ENCODE measurements around the gene ARL6IP1.
"Not testable (repeated sequence)": the region's sequence is repeated elsewhere in the genome, so short reads cannot be mapped to it uniquely, and the experiment has no call there.

Gene ARL6IP1

DNA sequence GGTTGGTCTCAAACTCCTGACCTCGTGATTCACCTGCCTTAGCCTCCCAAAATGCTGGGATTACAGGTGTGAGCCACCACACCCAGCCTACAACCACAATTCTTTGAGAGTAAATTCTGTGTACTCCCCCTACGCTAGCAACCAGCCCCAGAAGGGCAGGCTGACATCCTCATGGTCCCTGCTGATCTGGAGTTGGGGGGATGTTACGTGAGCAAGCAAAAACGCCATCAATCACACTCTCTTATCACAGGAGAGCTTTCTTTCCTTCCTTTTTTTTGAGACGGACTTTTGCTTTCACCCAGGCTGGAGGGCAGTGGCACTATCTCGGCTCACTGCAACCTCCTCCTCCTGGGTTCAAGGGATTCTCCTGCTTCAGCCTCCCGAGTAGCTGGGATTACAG is 29.2 kb downstream of the ARL6IP1 start:
- H3K27ac ChIP-seq (ENCODE audit: insufficient read depth in 1 of 2, low read depth in 1 of 2, low read length in 2 of 2, poor library complexity in 1 of 2, severe bottlenecking in 2 of 2); H3K4me3 ChIP-seq (ENCODE audit: control insufficient read depth in 1 of 7, extremely low read depth in 1 of 7, insufficient read depth in 4 of 7, low read depth in 2 of 7, low read length in 6 of 7); POLR2A ChIA-PET; CTCF ChIA-PET; H3K9me3 ChIP-seq (ENCODE audit: control extremely low read depth in 1 of 5, control insufficient read depth in 4 of 5, insufficient read depth in 2 of 5, low read depth in 1 of 5, low read length in 4 of 5); H3K4me1 ChIP-seq (ENCODE audit: control extremely low read depth in 1 of 4, control insufficient read depth in 4 of 4, insufficient read depth in 4 of 4, low read length in 3 of 4); H3K27me3 ChIP-seq (replicated peaks in 2 of 5; ENCODE audit: control insufficient read depth in 4 of 5, insufficient read depth in 5 of 5, low read length in 4 of 5); H3K36me3 ChIP-seq (ENCODE audit: control insufficient read depth in 4 of 4, insufficient read depth in 4 of 4, low read length in 3 of 4): not testable (repeated sequence)
- WGBS (ENCODE audit: insufficient coverage) = 8% methylated on average over 4 of the region's 7 CpGs
- peak; percentile 55 to 85 (median 75) for DNase-seq

DNA sequence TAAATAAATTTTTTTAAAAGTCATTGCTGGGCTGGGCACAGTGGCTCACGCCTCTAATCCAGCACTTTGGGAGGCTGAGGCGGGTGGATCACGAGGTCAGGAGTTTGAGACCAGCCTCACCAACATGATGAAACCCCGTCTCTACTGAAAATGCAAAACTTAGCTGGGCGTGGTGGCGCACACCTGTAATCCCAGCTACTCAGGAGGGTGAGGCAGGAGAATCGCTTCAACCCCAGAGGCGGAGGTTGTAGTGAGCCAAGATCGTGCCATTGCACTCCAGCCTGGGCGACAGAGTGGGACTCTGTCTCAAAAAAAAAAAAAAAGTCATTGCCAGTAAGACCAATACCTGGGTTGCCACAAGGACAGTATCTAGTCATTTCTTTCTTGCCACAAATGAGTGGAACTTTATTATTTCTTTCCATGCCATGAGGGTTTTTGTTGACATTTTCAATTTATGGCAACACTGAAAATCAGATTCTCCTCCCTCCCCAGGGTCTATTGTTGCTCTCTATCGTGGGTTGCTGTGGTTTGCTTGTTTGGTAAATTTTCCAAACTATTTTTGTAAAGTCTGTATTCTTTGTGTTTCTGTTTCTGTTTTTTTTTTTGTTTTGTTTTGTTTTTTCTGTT is 30.9 kb downstream of the ARL6IP1 start:
- H3K27ac ChIP-seq (ENCODE audit: insufficient read depth in 1 of 2, low read depth in 1 of 2, low read length in 2 of 2, poor library complexity in 1 of 2, severe bottlenecking in 2 of 2); H3K9me3 ChIP-seq (ENCODE audit: control extremely low read depth in 1 of 5, control insufficient read depth in 4 of 5, insufficient read depth in 2 of 5, low read depth in 1 of 5, low read length in 4 of 5); H3K4me1 ChIP-seq (ENCODE audit: control extremely low read depth in 1 of 4, control insufficient read depth in 4 of 4, insufficient read depth in 4 of 4, low read length in 3 of 4); H3K4me3 ChIP-seq (ENCODE audit: control insufficient read depth in 1 of 7, extremely low read depth in 1 of 7, insufficient read depth in 4 of 7, low read depth in 2 of 7, low read length in 6 of 7); DNase-seq; POLR2A ChIA-PET; CTCF ChIA-PET; H3K27me3 ChIP-seq (replicated peaks in 2 of 5; ENCODE audit: control insufficient read depth in 4 of 5, insufficient read depth in 5 of 5, low read length in 4 of 5); H3K36me3 ChIP-seq (ENCODE audit: control insufficient read depth in 4 of 4, insufficient read depth in 4 of 4, low read length in 3 of 4): not testable (repeated sequence)
- 95% methylated on average over 6 of the region's 11 CpGs for WGBS (ENCODE audit: insufficient coverage)

DNA sequence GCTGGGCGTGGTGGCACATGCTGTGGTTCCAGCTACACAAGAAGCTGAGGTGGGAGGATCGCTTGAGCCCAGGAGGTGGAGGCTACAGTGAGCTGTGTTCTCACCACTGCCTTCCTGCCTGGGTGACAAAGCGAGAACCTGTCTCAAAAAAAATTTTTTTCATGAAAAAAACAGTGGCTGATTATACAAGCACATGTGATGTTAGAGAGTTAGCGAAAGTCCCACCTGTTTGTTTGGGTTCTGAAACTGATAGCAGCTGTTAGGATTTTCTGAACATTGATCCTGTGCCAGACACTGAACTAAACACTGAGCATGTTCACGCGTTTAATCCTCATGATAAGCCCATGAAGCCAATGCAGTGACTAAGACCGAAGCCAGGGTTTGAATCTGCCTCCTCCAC is 34.1 kb downstream of the ARL6IP1 start:
- POLR2A ChIA-PET; H3K4me3 ChIP-seq (ENCODE audit: control insufficient read depth in 1 of 7, extremely low read depth in 1 of 7, insufficient read depth in 4 of 7, low read depth in 2 of 7, low read length in 6 of 7); H3K27ac ChIP-seq (ENCODE audit: insufficient read depth in 1 of 2, low read depth in 1 of 2, low read length in 2 of 2, poor library complexity in 1 of 2, severe bottlenecking in 2 of 2); H3K9me3 ChIP-seq (ENCODE audit: control extremely low read depth in 1 of 5, control insufficient read depth in 4 of 5, insufficient read depth in 2 of 5, low read depth in 1 of 5, low read length in 4 of 5); H3K4me1 ChIP-seq (ENCODE audit: control extremely low read depth in 1 of 4, control insufficient read depth in 4 of 4, insufficient read depth in 4 of 4, low read length in 3 of 4); H3K27me3 ChIP-seq (replicated peaks in 2 of 5; ENCODE audit: control insufficient read depth in 4 of 5, insufficient read depth in 5 of 5, low read length in 4 of 5); CTCF ChIA-PET; H3K36me3 ChIP-seq (ENCODE audit: control insufficient read depth in 4 of 4, insufficient read depth in 4 of 4, low read length in 3 of 4): not testable (repeated sequence)
- 21% methylated on average over 4 of the region's 7 CpGs for WGBS (ENCODE audit: insufficient coverage)
- DNase-seq = peak in 2 of 3 donors; percentile 54 to 65

DNA sequence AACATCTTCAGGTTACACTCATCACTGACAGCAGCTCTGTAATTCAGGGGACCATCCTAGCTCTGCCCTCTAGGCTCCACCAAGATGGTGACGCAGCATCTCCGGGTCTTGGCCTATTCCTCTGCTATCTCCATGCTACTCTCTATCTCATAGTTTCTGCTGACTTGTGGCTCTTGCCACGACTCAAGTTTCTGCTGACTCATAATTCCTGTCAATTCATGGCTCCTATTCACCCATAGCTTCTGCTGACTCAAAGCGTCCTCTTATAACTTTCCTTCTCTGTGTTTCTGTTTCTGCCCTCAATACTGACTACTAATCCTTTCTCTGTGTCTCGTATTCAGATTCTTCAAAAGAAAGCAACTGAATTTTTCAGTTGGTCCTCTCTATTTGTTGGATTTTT is 38.6 kb downstream of the ARL6IP1 start:
- DNase-seq; POLR2A ChIA-PET; H3K9me3 ChIP-seq (ENCODE audit: control extremely low read depth in 1 of 5, control insufficient read depth in 4 of 5, insufficient read depth in 2 of 5, low read depth in 1 of 5, low read length in 4 of 5); H3K4me3 ChIP-seq (ENCODE audit: control insufficient read depth in 1 of 7, extremely low read depth in 1 of 7, insufficient read depth in 4 of 7, low read depth in 2 of 7, low read length in 6 of 7); H3K27ac ChIP-seq (ENCODE audit: insufficient read depth in 1 of 2, low read depth in 1 of 2, low read length in 2 of 2, poor library complexity in 1 of 2, severe bottlenecking in 2 of 2); H3K36me3 ChIP-seq (ENCODE audit: control insufficient read depth in 4 of 4, insufficient read depth in 4 of 4, low read length in 3 of 4); H3K4me1 ChIP-seq (ENCODE audit: control extremely low read depth in 1 of 4, control insufficient read depth in 4 of 4, insufficient read depth in 4 of 4, low read length in 3 of 4); CTCF ChIA-PET; H3K27me3 ChIP-seq (replicated peaks in 2 of 5; ENCODE audit: control insufficient read depth in 4 of 5, insufficient read depth in 5 of 5, low read length in 4 of 5): not testable (repeated sequence)
- no CpG with 5 or more reads among the region's 5 CpGs for WGBS (ENCODE audit: insufficient coverage)

DNA sequence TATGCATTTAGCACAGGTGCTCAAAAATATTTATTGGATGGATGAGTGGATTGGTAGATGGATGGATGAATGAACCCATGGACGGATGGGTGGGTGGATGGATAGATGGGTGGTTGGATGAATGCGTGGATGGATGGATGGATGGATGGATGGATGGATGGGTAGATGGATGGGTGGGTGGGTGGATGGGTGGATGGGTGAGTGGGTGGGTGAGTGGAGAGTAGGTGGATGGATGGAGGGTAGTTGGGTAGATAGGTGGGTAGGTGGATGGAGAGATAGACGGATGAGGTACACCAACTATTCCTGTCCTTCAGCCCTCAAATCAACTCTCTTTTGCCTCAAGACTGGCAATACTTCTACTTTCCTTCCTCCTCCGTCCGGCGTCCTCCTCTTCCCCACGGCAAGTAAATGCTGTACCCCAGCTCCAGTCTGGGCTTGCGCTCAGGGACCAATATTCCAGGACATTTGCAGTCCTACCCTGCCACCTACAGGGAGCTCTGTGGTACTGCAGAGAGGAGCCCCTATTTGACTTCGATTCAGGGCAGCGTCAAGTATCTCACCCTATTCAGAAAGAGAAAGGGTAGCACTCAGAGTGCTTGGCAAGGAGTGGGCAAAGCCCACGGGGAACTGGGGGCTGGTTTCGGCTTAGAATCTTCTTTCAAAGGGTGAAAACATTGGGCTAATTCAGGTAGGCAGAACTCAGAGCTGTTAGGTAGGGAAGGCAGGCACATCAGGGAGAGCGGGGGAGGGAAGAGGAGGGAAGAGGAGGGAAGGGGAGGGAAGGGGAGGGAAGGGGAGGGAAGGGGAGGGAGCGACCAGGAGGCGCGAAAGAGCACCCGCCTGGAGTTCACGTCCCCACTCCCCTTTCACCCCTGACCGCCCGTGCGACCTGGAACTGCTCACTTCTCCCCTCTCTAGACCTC is 41.5 kb downstream of the ARL6IP1 start:
- H3K4me1 ChIP-seq (ENCODE audit: control extremely low read depth in 1 of 4, control insufficient read depth in 4 of 4, insufficient read depth in 4 of 4, low read length in 3 of 4); H3K36me3 ChIP-seq (ENCODE audit: control insufficient read depth in 4 of 4, insufficient read depth in 4 of 4, low read length in 3 of 4); CTCF ChIA-PET; POLR2A ChIA-PET; H3K27me3 ChIP-seq (replicated peaks in 2 of 5; ENCODE audit: control insufficient read depth in 4 of 5, insufficient read depth in 5 of 5, low read length in 4 of 5); H3K27ac ChIP-seq (ENCODE audit: insufficient read depth in 1 of 2, low read depth in 1 of 2, low read length in 2 of 2, poor library complexity in 1 of 2, severe bottlenecking in 2 of 2); H3K9me3 ChIP-seq (ENCODE audit: control extremely low read depth in 1 of 5, control insufficient read depth in 4 of 5, insufficient read depth in 2 of 5, low read depth in 1 of 5, low read length in 4 of 5); H3K4me3 ChIP-seq (ENCODE audit: control insufficient read depth in 1 of 7, extremely low read depth in 1 of 7, insufficient read depth in 4 of 7, low read depth in 2 of 7, low read length in 6 of 7): not testable (repeated sequence)
- peak in 2 of 3 donors; percentile 23 to 31 for DNase-seq
- WGBS (ENCODE audit: insufficient coverage) = 27% methylated on average over 6 of the region's 21 CpGs

DNA sequence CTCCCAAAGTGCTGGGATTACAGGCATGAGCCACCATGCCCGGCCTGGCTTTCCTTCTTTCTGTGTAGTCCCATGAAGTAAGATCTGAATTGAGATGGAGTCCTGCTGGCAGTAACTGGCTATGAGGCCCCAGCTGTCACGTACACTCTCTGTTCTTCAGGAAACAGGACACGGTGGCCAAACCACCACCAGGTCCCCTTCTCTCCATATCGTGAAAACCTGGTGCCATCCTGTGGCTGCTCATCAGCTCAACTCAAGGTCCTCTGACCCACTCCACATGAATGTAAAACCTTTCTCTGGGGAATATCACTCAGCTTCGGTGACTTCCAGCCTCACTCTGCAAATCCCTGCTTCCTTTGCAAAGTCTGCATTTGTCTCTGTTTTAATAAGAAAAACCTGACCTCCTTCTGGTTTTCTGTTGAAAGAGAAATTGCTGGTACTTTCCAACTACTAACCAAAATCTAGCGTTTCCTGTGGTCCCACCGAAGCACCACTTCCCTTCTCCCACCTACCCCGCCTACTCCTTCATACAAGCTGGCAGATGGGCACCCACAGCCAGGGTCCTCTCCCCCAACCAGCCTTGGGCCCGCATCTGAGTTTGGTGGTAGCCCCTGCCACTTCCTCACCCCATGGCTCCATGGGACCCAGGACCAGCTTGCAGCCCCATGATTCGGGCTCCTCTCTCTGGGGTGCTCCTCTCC is 43.2 kb downstream of the ARL6IP1 start:
- POLR2A ChIA-PET; H3K36me3 ChIP-seq (ENCODE audit: control insufficient read depth in 4 of 4, insufficient read depth in 4 of 4, low read length in 3 of 4); H3K27ac ChIP-seq (ENCODE audit: insufficient read depth in 1 of 2, low read depth in 1 of 2, low read length in 2 of 2, poor library complexity in 1 of 2, severe bottlenecking in 2 of 2); H3K4me1 ChIP-seq (ENCODE audit: control extremely low read depth in 1 of 4, control insufficient read depth in 4 of 4, insufficient read depth in 4 of 4, low read length in 3 of 4); DNase-seq; H3K9me3 ChIP-seq (ENCODE audit: control extremely low read depth in 1 of 5, control insufficient read depth in 4 of 5, insufficient read depth in 2 of 5, low read depth in 1 of 5, low read length in 4 of 5); H3K27me3 ChIP-seq (replicated peaks in 2 of 5; ENCODE audit: control insufficient read depth in 4 of 5, insufficient read depth in 5 of 5, low read length in 4 of 5); H3K4me3 ChIP-seq (ENCODE audit: control insufficient read depth in 1 of 7, extremely low read depth in 1 of 7, insufficient read depth in 4 of 7, low read depth in 2 of 7, low read length in 6 of 7); CTCF ChIA-PET: not testable (repeated sequence)
- WGBS (ENCODE audit: insufficient coverage) = no CpG with 5 or more reads among the region's 10 CpGs

DNA sequence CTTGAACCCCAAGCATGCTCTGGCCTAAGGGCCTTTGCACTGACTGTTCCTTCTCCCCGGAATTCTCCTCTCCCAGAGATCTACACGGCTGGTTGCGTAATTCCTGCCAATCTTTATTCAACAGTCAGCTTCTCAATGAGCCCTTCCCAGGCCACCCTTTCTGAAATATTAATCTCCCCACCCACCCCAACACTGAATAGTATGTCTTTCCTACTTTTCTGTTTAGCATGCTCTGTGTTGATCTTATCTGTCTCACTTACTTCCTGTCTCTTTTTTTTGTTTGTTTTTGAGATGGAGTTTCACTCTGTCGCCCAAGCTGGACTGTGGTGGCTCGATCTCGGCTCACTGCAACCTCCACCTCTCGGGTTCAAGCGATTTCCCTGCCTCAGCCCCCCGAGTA is 44.7 kb downstream of the ARL6IP1 start:
- WGBS (ENCODE audit: insufficient coverage) = 74% methylated on average over 3 of the region's 9 CpGs

More for the DNA sequence above, 44.7 kb downstream of the ARL6IP1 start:
- H3K4me3 ChIP-seq (ENCODE audit: control insufficient read depth in 1 of 7, extremely low read depth in 1 of 7, insufficient read depth in 4 of 7, low read depth in 2 of 7, low read length in 6 of 7); H3K4me1 ChIP-seq (ENCODE audit: control extremely low read depth in 1 of 4, control insufficient read depth in 4 of 4, insufficient read depth in 4 of 4, low read length in 3 of 4); H3K27me3 ChIP-seq (replicated peaks in 2 of 5; ENCODE audit: control insufficient read depth in 4 of 5, insufficient read depth in 5 of 5, low read length in 4 of 5); H3K36me3 ChIP-seq (ENCODE audit: control insufficient read depth in 4 of 4, insufficient read depth in 4 of 4, low read length in 3 of 4); H3K27ac ChIP-seq (ENCODE audit: insufficient read depth in 1 of 2, low read depth in 1 of 2, low read length in 2 of 2, poor library complexity in 1 of 2, severe bottlenecking in 2 of 2); POLR2A ChIA-PET; DNase-seq; H3K9me3 ChIP-seq (ENCODE audit: control extremely low read depth in 1 of 5, control insufficient read depth in 4 of 5, insufficient read depth in 2 of 5, low read depth in 1 of 5, low read length in 4 of 5); CTCF ChIA-PET: not testable (repeated sequence)
